ENCODE results near the gene SYK. TPM values are rescaled to one million over a fixed set of nuclear protein-coding genes. Genes with fewer than 3 reads are reported as not detected.
A peak's percentile ranks its signal among the peaks of the same experiment; 100 is the strongest.

The SYK gene
- polyA plus RNA-seq, 3 donors = 51.1 to 186 (median 177) TPM

DNA sequence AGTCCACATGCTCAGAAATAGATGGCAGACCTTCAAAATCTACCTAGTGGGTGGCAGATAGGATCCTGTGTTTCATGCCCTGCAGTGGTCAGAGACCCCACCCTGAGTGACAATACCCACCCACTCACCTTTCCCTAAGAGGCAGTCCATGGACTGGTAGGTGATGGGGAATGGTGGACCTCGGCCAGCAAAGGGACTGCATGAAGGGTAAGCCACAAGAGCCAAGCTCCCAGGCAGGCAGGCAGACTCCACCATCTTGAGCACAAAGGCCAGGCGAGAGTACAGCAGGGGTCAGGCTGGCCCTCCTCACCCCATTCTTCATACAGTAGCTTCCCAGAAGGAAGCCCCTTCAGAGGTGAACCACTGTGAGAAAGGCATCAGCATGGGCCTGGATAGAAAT, 78.4 kb downstream of the SYK start:
- Histone ChIP-seq H3K79me2 (ENCODE audit: insufficient read depth, low read length) (no peaks in the 10 kb centered on the region), H3K9me3 (replicated peaks in 1 of 2; ENCODE audit: control insufficient read depth in 1 of 2, insufficient read depth in 1 of 2, low read length in 2 of 2) (peaks cover 4 to 12% of the 10 kb centered on the region in 2 donors), H3K4me2 (replicated peaks; ENCODE audit: extremely low read depth, low read length, poor library complexity, severe bottlenecking) (no peak overlapping the region), H3K36me3 (replicated peaks in 1 of 2; ENCODE audit: control insufficient read depth in 1 of 2, insufficient read depth in 2 of 2, low read length in 2 of 2) (peaks cover 86 to 95% of the 10 kb centered on the region in 2 donors), H3K27me3 (ENCODE audit: control insufficient read depth in 2 of 2, insufficient read depth in 2 of 2, low read length in 2 of 2) (no peaks in the 10 kb centered on the region), H3K4me3 (replicated peaks in 1 of 3; ENCODE audit: low read depth in 2 of 3, low read length in 3 of 3) (no peak overlapping the region), H3K27ac (ENCODE audit: low read depth in 1 of 2, low read length in 2 of 2) (peak overlapping the region in 1 of 2 donors; percentile 50), H3K4me1 (ENCODE audit: control insufficient read depth in 1 of 2, insufficient read depth in 2 of 2, low read length in 2 of 2) (no peaks in the 10 kb centered on the region), H2AFZ (ENCODE audit: insufficient read depth, low read depth, low read length, poor library complexity, severe bottlenecking) (no peak overlapping the region), H4K20me1 (ENCODE audit: insufficient read depth, low read length) (peaks cover 76% of the 10 kb centered on the region), H3K9ac (ENCODE audit: insufficient read depth, low read length, poor library complexity, severe bottlenecking) (no peak overlapping the region)
- Mint-ChIP-seq H3K4me3 (no peak overlapping the region), H3K27ac (peak overlapping the region in 5 of 7 donors; percentile 33 to 81 (median 74)), H3K9me3 (peaks cover 0 to 6% (median 4%) of the 10 kb centered on the region in 7 donors), H3K27me3 (ENCODE audit: low read depth in 3 of 3) (no peaks in the 10 kb centered on the region), H3K36me3 (peaks cover 80 to 87% of the 10 kb centered on the region in 2 donors), H3K4me1 (no peaks in the 10 kb centered on the region)
- TF ChIP-seq, protein P1, sequence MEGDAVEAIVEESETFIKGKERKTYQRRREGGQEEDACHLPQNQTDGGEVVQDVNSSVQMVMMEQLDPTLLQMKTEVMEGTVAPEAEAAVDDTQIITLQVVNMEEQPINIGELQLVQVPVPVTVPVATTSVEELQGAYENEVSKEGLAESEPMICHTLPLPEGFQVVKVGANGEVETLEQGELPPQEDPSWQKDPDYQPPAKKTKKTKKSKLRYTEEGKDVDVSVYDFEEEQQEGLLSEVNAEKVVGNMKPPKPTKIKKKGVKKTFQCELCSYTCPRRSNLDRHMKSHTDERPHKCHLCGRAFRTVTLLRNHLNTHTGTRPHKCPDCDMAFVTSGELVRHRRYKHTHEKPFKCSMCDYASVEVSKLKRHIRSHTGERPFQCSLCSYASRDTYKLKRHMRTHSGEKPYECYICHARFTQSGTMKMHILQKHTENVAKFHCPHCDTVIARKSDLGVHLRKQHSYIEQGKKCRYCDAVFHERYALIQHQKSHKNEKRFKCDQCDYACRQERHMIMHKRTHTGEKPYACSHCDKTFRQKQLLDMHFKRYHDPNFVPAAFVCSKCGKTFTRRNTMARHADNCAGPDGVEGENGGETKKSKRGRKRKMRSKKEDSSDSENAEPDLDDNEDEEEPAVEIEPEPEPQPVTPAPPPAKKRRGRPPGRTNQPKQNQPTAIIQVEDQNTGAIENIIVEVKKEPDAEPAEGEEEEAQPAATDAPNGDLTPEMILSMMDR (IDR thresholded peaks at IDR 0.05) = no peak
- intact Hi-C loops (cut with micrococcal nuclease) = no loop called here
- DNase-seq = no peak
- WGBS (ENCODE audit: insufficient coverage) = 92% methylated on average over 1 of the region's 2 CpGs

DNA sequence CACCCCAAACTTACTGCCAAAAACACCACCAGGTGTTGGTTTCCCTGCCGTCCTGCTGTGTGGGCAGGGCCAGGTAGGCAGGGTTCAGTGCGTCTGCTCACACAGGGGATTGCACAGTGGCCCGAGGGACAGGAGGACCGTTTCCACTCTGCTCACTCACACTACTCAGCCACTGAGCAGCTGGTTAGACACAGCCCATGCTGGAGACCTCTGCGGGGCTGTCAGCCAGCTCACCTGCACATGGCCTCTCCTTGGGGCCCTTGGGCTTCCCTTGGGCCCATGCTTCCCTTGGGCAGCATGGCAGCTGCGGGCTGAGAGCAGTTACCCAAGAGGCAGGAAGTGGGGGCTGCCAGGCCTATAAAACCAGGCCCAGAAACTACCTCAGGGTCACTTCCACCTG, 79.0 kb downstream of the SYK start:
- no peak overlapping the region for H3K4me3 Mint-ChIP-seq
- TF ChIP-seq, protein P1 (IDR thresholded peaks at IDR 0.05) = no peak
- H3K4me1 Mint-ChIP-seq = no peaks in the 10 kb centered on the region
- H3K79me2 ChIP-seq (ENCODE audit: insufficient read depth, low read length) = no peaks in the 10 kb centered on the region
- H3K4me1 ChIP-seq (ENCODE audit: control insufficient read depth in 1 of 2, insufficient read depth in 2 of 2, low read length in 2 of 2) = no peaks in the 10 kb centered on the region
- H3K36me3 Mint-ChIP-seq = peaks cover 83 to 90% of the 10 kb centered on the region in 2 donors
- peak overlapping the region; percentile 2 to 50 for H3K27ac ChIP-seq (ENCODE audit: low read depth in 1 of 2, low read length in 2 of 2)
- 87% methylated on average over 3 of the region's 6 CpGs for WGBS (ENCODE audit: insufficient coverage)
- no peak overlapping the region for H3K4me3 ChIP-seq (replicated peaks in 1 of 3; ENCODE audit: low read depth in 2 of 3, low read length in 3 of 3)
- peaks cover 4 to 12% of the 10 kb centered on the region in 2 donors for H3K9me3 ChIP-seq (replicated peaks in 1 of 2; ENCODE audit: control insufficient read depth in 1 of 2, insufficient read depth in 1 of 2, low read length in 2 of 2)
- peaks cover 84 to 96% of the 10 kb centered on the region in 2 donors for H3K36me3 ChIP-seq (replicated peaks in 1 of 2; ENCODE audit: control insufficient read depth in 1 of 2, insufficient read depth in 2 of 2, low read length in 2 of 2)
- no peak overlapping the region for H3K9ac ChIP-seq (ENCODE audit: insufficient read depth, low read length, poor library complexity, severe bottlenecking)
- H3K27ac Mint-ChIP-seq = peak overlapping the region in 3 of 7 donors; percentile 38 to 81 (median 73)
- H3K4me2 ChIP-seq (replicated peaks; ENCODE audit: extremely low read depth, low read length, poor library complexity, severe bottlenecking) = no peak overlapping the region
- intact Hi-C loops (cut with micrococcal nuclease) = no loop called here
- H2AFZ ChIP-seq (ENCODE audit: insufficient read depth, low read depth, low read length, poor library complexity, severe bottlenecking) = no peak overlapping the region
- peaks cover 76% of the 10 kb centered on the region for H4K20me1 ChIP-seq (ENCODE audit: insufficient read depth, low read length)
- no peak for DNase-seq
- H3K27me3 ChIP-seq (ENCODE audit: control insufficient read depth in 2 of 2, insufficient read depth in 2 of 2, low read length in 2 of 2) = no peaks in the 10 kb centered on the region
- H3K9me3 Mint-ChIP-seq = peaks cover 0 to 6% (median 4%) of the 10 kb centered on the region in 7 donors
- no peaks in the 10 kb centered on the region for H3K27me3 Mint-ChIP-seq (ENCODE audit: low read depth in 3 of 3)

Data from CD14-positive monocyte (primary cell).